ENCODE results near the gene PPY. TPM values are rescaled to one million over a fixed set of nuclear protein-coding genes. Genes with fewer than 3 reads are reported as not detected.

Gene PPY
- total RNA-seq, 1 donor from 2014 or later: not detected

DNA sequence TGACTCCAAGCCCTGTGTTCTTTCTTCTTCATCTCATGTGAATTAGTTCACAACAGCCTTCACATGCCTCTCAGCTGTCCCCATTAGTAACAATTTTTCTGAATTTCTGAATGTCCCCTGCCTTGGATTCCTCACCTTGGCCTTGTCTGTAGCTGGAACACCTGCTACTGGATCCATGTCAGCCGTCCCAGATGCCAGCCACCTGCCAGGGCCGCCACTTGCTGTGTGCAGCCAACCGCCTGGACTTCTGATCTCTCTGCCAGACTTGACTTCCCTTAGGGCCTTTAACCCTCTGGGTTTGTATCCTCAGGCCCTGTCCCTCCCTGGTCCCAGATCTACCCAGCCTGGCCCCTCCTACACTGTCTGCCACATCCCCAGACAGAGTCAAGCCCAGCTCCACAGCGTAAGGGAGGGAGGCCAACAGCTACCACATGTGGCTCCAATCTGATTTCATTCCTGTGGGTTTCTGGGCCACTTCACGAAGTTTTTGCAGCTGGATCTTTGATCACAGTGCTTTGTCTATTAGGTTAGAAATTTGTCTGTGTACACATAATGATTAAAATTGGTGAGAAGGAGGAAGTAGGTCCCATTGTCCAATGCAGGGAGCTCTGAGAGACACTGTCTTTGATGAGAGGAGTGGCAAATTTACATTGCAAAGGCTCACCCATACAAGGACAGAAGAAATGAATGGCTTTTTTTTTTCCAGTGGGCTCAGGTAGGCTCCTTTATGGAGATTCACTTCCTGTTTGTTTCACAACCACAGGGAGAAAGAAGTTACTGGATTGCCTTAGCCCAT, 50.2 kb downstream of the PPY start:
- TF ChIP-seq, protein P1, sequence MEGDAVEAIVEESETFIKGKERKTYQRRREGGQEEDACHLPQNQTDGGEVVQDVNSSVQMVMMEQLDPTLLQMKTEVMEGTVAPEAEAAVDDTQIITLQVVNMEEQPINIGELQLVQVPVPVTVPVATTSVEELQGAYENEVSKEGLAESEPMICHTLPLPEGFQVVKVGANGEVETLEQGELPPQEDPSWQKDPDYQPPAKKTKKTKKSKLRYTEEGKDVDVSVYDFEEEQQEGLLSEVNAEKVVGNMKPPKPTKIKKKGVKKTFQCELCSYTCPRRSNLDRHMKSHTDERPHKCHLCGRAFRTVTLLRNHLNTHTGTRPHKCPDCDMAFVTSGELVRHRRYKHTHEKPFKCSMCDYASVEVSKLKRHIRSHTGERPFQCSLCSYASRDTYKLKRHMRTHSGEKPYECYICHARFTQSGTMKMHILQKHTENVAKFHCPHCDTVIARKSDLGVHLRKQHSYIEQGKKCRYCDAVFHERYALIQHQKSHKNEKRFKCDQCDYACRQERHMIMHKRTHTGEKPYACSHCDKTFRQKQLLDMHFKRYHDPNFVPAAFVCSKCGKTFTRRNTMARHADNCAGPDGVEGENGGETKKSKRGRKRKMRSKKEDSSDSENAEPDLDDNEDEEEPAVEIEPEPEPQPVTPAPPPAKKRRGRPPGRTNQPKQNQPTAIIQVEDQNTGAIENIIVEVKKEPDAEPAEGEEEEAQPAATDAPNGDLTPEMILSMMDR (IDR thresholded peaks at IDR 0.05; ENCODE audit: insufficient read depth, low read length, poor library complexity, severe bottlenecking): no peak
- no peaks in the 10 kb centered on the region for H3K27me3 ChIP-seq (ENCODE audit: control insufficient read depth, insufficient read depth, low read length)
- no peaks in the 10 kb centered on the region for H3K36me3 ChIP-seq (ENCODE audit: control insufficient read depth, insufficient read depth, low read length)
- no peak for DNase-seq (ENCODE audit: low read depth)
- no peak overlapping the region for H3K4me3 ChIP-seq (ENCODE audit: low read depth, low read length)

Other genes starting within 250 kb of the PPY start
- gene SOST, start 183.7 kb downstream of the PPY start, total RNA-seq: not detected in 2 replicates
- 117 and 122 TPM in 2 replicates for gene DUSP3, start 163.5 kb downstream of the PPY start, total RNA-seq
- not detected in 2 replicates for gene CFAP97D1, start 162.0 kb downstream of the PPY start, total RNA-seq
- 4.1 and 13.2 TPM in 2 replicates for gene MPP3, start 109.3 kb downstream of the PPY start, total RNA-seq
- gene CD300LG, start 95.3 kb downstream of the PPY start, total RNA-seq: not detected in 2 replicates
- gene MPP2, start 34.9 kb downstream of the PPY start, total RNA-seq: 2.7 and 3.0 TPM in 2 replicates
- gene PYY, start 11.5 kb upstream of the PPY start, total RNA-seq: 0.48 TPM in 1 of 2 replicates, not detected in the other
- 15.7 and 19.4 TPM in 2 replicates for gene NAGS, start 62.1 kb upstream of the PPY start, total RNA-seq
- 37.8 and 52.4 TPM in 2 replicates for gene TMEM101, start 72.5 kb upstream of the PPY start, total RNA-seq
- 39.1 and 52.7 TPM in 2 replicates for gene LSM12, start 124.2 kb upstream of the PPY start, total RNA-seq
- gene G6PC3, start 128.3 kb upstream of the PPY start, total RNA-seq: 37.5 and 53.9 TPM in 2 replicates
- 32.5 and 37.7 TPM in 2 replicates for gene HDAC5, start 181.2 kb upstream of the PPY start, total RNA-seq
- gene HROB, start 199.5 kb upstream of the PPY start, total RNA-seq: 3.1 and 3.8 TPM in 2 replicates
- not detected in 2 replicates for gene ASB16, start 228.2 kb upstream of the PPY start, total RNA-seq
- 35.0 and 40.5 TPM in 2 replicates for gene TMUB2, start 244.5 kb upstream of the PPY start, total RNA-seq

Measured in kidney epithelial cell (primary cell).